ENCODE results near the gene SAP25. TPM values are rescaled to one million over a fixed set of nuclear protein-coding genes. Genes with fewer than 3 reads are reported as not detected.

Gene SAP25
- total and polyA plus RNA-seq, 2 experiments from 2014 or later = 1.5 to 3.9 TPM

- Histone ChIP-seq H3K4me3 (no peak overlapping the region), H3K27ac (peak overlapping the region; percentile 60), H3K4me1 (ENCODE audit: low read depth) (peaks cover 21% of the 10 kb centered on the region), H3K27me3 (no peaks in the 10 kb centered on the region), H3K36me3 (no peaks in the 10 kb centered on the region), H3K9me3 (ENCODE audit: low read depth) (no peaks in the 10 kb centered on the region)
- no peak for TF ChIP-seq CTCF (IDR thresholded peaks at IDR 0.05; ENCODE audit: low read depth, low read length)
- DNase-seq (ENCODE audit: low read depth in 1 of 2, low spot score in 1 of 2) = peak; percentile 76 to 90
These were observed 29.4 kb upstream of the SAP25 start for GRCh38 chr7:100602889-100603725.

- H3K27me3 ChIP-seq = no peaks in the 10 kb centered on the region
- peaks cover 38% of the 10 kb centered on the region for H3K4me1 ChIP-seq (ENCODE audit: low read depth)
- H3K36me3 ChIP-seq = no peaks in the 10 kb centered on the region
- no peaks in the 10 kb centered on the region for H3K9me3 ChIP-seq (ENCODE audit: low read depth)
- H3K4me3 ChIP-seq = no peak overlapping the region
- H3K27ac ChIP-seq = no peak overlapping the region
- no peak for TF ChIP-seq CTCF (IDR thresholded peaks at IDR 0.05; ENCODE audit: low read depth, low read length)
- no peak for DNase-seq (ENCODE audit: low read depth in 1 of 2, low spot score in 1 of 2)
These were observed 27.0 kb upstream of the SAP25 start for GRCh38 chr7:100600730-100601038.

- TF ChIP-seq CTCF (IDR thresholded peaks at IDR 0.05; ENCODE audit: low read depth, low read length) = no peak
- Histone ChIP-seq H3K27me3 (no peaks in the 10 kb centered on the region), H3K36me3 (no peaks in the 10 kb centered on the region), H3K4me3 (no peak overlapping the region), H3K9me3 (ENCODE audit: low read depth) (no peaks in the 10 kb centered on the region), H3K4me1 (ENCODE audit: low read depth) (peaks cover 38% of the 10 kb centered on the region), H3K27ac (no peak overlapping the region)
- DNase-seq (ENCODE audit: low read depth in 1 of 2, low spot score in 1 of 2) = no peak
These were observed 26.4 kb upstream of the SAP25 start for GRCh38 chr7:100599911-100600729.

GRCh38 chr7:100598425-100598824, 24.7 kb upstream of the SAP25 start:
- Histone ChIP-seq H3K27ac (no peak overlapping the region), H3K4me3 (no peak overlapping the region), H3K9me3 (ENCODE audit: low read depth) (no peaks in the 10 kb centered on the region), H3K36me3 (no peaks in the 10 kb centered on the region), H3K4me1 (ENCODE audit: low read depth) (peaks cover 32% of the 10 kb centered on the region), H3K27me3 (no peaks in the 10 kb centered on the region)
- DNase-seq (ENCODE audit: low read depth in 1 of 2, low spot score in 1 of 2) = peak in 1 of 2 donors; percentile 19
- no peak for TF ChIP-seq CTCF (IDR thresholded peaks at IDR 0.05; ENCODE audit: low read depth, low read length)

GRCh38 chr7:100595188-100595587, 21.5 kb upstream of the SAP25 start:
- H3K27me3 ChIP-seq = no peaks in the 10 kb centered on the region
- H3K36me3 ChIP-seq = no peaks in the 10 kb centered on the region
- H3K4me3 ChIP-seq = no peak overlapping the region
- no peak for DNase-seq (ENCODE audit: low read depth in 1 of 2, low spot score in 1 of 2)
- peaks cover 16% of the 10 kb centered on the region for H3K4me1 ChIP-seq (ENCODE audit: low read depth)
- no peak for TF ChIP-seq CTCF (IDR thresholded peaks at IDR 0.05; ENCODE audit: low read depth, low read length)
- H3K27ac ChIP-seq = no peak overlapping the region
- no peaks in the 10 kb centered on the region for H3K9me3 ChIP-seq (ENCODE audit: low read depth)
